Measurements from ENCODE around the gene GFRAL.

DNA sequence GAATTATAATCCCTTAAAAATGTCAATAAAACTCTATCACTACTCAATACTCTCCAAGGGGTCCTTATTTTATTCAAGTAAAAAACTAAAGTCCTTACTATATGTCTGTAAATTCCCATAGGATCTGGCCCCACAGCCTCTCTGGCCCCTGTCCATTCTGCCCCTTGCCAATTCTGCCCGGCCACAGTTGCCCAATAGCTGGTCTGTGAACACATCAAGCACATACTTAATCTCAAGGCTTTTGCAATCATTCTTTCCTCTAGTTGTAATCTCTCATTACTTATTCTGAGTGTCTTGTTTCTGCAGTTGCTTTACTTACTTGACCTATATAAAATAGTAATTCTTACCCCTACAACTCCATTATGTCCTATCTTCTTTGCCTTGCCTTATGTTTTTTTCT lies 22.5 kb upstream of the GFRAL start:
- TF ChIP-seq POLR2AphosphoS5 (IDR thresholded peaks at IDR 0.05; ENCODE audit: low read depth, low read length) = no peak
- no peak for TF ChIP-seq TAF1 (IDR thresholded peaks at IDR 0.05; ENCODE audit: low read depth, low read length)

All from GM12891 (cell line).